GM12892 (cell line): Measurements from ENCODE around the gene ZDHHC14.

ENCODE experiments used
- POLR2A ChIP-seq: IDR thresholded peaks from 2 replicates; pipeline ENCODE4 v1.6.1; 2011; ENCODE audit warnings: low read depth, low read length, control low read depth
- POLR2AphosphoS5 ChIP-seq: IDR thresholded peaks from 2 replicates; pipeline ENCODE4 v1.6.1; 2011; ENCODE audit warnings: low read depth, low read length, control low read depth
- TAF1 ChIP-seq: IDR thresholded peaks from 2 replicates; pipeline ENCODE4 v1.6.1; 2011; ENCODE audit warnings: low read depth, mild to moderate bottlenecking, control low read depth, low read length, borderline replicate concordance

DNA sequence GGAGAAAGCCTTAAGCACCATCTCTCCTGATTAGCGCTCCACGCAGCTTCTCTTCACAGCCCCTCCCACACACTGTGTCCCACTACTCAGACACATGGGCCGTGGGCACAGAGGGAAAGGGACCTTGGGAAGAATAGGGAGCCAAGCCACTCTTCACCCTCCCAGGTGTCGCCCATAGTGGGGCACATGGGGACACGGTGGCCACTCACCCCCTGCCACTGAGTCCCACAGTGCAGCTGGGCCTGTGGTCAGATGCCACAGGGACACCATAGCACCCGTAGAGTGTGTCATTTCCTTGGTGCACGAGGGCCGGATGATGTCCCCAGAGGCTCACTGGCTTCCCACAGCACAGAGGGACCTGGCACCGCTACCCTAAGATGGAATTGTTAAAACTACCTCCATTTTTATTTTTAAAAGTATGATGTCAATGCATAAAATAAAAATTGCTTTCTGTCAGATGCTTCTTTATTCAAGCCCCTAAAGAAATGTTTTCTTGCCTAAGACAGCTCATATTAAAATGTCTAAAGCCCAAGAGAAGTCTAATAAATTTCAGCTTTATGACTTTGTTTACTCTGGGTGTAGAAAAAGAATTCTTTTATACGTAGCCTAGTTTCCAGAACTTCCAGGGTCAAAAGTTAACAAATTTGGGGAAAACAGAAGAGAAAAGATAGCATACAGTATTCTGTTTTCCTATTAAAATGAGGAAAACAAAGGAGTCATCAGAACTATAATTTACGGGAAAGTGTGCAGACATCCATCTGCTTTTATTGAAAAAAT lies 251.0 kb downstream of the ZDHHC14 start:
- no peak for TF ChIP-seq POLR2A
- TF ChIP-seq POLR2AphosphoS5: no peak
- no peak for TF ChIP-seq TAF1
